Rectal smooth muscle tissue (tissue), 1 donor: ENCODE measurements around the gene SCAMP1.
A peak's percentile ranks its signal among the peaks of the same experiment; 100 is the strongest.

Experiments
- H3K27ac ChIP-seq: one replicate; pipeline ENCODE4 v1.7.0; 2013; ENCODE audit warnings: low read depth, low read length, inconsistent platforms
- H3K27me3 ChIP-seq: one replicate; pipeline ENCODE4 v1.7.0; 2013; ENCODE audit warnings: low read length; ENCODE audit not compliant: control insufficient read depth, insufficient read depth
- H3K36me3 ChIP-seq: one replicate; pipeline ENCODE4 v1.7.0; 2013; ENCODE audit warnings: low read length; ENCODE audit not compliant: control insufficient read depth, insufficient read depth
- H3K4me1 ChIP-seq: one replicate; pipeline ENCODE4 v1.7.0; 2013; ENCODE audit warnings: low read length; ENCODE audit not compliant: control insufficient read depth, insufficient read depth
- H3K4me3 ChIP-seq: one replicate; pipeline ENCODE4 v1.7.0; 2013; ENCODE audit warnings: low read length
- H3K9ac ChIP-seq: one replicate; pipeline ENCODE4 v1.7.0; 2013; ENCODE audit warnings: low read length

The SCAMP1 gene

GRCh38 chr5:78504704-78505677 is 144.6 kb downstream of the SCAMP1 start:
- no peak overlapping the region for H3K9ac ChIP-seq

DNA sequence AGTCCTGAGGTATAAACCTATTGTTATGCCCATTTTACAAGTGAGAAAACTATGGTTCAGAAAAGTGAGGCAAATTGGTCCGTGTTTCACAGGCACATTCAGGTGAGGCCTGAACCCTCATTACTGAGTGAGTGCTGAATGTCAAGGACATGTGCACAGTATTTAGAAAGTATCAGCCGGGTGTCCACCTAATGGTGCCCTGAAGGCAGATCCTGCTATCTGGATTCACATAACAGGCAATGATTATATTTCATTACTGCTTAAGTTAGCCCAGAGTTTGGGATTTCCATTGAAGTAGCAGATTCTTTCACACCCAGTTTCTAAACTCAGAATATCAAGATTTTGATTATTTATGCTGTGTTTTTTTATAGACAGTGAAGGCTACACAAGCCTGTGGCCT is 145.4 kb downstream of the SCAMP1 start:
- Histone ChIP-seq H3K4me3 (no peak overlapping the region), H3K4me1 (peaks cover 45% of the 10 kb centered on the region), H3K36me3 (no peaks in the 10 kb centered on the region), H3K27me3 (no peaks in the 10 kb centered on the region), H3K9ac (no peak overlapping the region), H3K27ac (peak overlapping the region; percentile 82)

More at GRCh38 chr5:78504704-78505677, 144.6 kb downstream of the SCAMP1 start:
- peak overlapping the region; percentile 29 for H3K4me3 ChIP-seq
- peak overlapping the region; percentile 82 for H3K27ac ChIP-seq
- peaks cover 41% of the 10 kb centered on the region for H3K4me1 ChIP-seq
- H3K36me3 ChIP-seq = no peaks in the 10 kb centered on the region
- no peaks in the 10 kb centered on the region for H3K27me3 ChIP-seq

GRCh38 chr5:78506261-78507024 is 146.0 kb downstream of the SCAMP1 start:
- H3K27me3 ChIP-seq = no peaks in the 10 kb centered on the region
- H3K4me3 ChIP-seq = no peak overlapping the region
- peak overlapping the region; percentile 82 for H3K27ac ChIP-seq
- no peaks in the 10 kb centered on the region for H3K36me3 ChIP-seq
- peaks cover 49% of the 10 kb centered on the region for H3K4me1 ChIP-seq
- no peak overlapping the region for H3K9ac ChIP-seq

DNA sequence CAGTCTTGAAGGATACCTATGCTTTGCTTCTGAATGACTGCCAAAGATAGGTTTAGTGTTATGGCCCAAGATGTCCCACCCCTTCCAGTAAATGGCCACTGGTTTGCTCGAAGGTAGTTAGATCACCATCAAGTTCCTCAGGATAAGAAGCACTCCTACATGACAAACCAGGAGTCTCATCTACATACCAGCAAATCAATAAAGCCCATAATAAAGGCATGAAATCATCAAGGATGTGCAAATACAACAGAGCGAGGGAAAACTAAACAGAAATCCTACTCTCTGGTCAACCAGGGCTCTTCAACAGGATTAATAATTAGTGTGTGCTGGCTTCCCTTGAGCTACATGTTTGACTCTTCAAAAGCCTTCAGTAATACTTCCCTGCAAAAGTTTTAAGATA is 147.1 kb downstream of the SCAMP1 start:
- Histone ChIP-seq H3K4me3 (no peak overlapping the region), H3K4me1 (peaks cover 49% of the 10 kb centered on the region), H3K27me3 (no peaks in the 10 kb centered on the region), H3K27ac (peak overlapping the region; percentile 82), H3K36me3 (no peaks in the 10 kb centered on the region), H3K9ac (no peak overlapping the region)

GRCh38 chr5:78508186-78508765 is 147.9 kb downstream of the SCAMP1 start:
- H3K27ac ChIP-seq = peak overlapping the region; percentile 78
- H3K9ac ChIP-seq = no peak overlapping the region
- peaks cover 49% of the 10 kb centered on the region for H3K4me1 ChIP-seq
- H3K4me3 ChIP-seq = no peak overlapping the region
- H3K27me3 ChIP-seq = no peaks in the 10 kb centered on the region
- H3K36me3 ChIP-seq = no peaks in the 10 kb centered on the region

- Histone ChIP-seq H3K27me3 (no peaks in the 10 kb centered on the region), H3K27ac (peak overlapping the region; percentile 78), H3K9ac (no peak overlapping the region), H3K4me3 (peak overlapping the region; percentile 68), H3K4me1 (peaks cover 44% of the 10 kb centered on the region), H3K36me3 (no peaks in the 10 kb centered on the region)
Observed at GRCh38 chr5:78509145-78509865, 148.9 kb downstream of the SCAMP1 start.

- Histone ChIP-seq H3K4me1 (peaks cover 35% of the 10 kb centered on the region), H3K9ac (no peak overlapping the region), H3K4me3 (peak overlapping the region; percentile 68), H3K36me3 (no peaks in the 10 kb centered on the region), H3K27me3 (no peaks in the 10 kb centered on the region), H3K27ac (peak overlapping the region; percentile 78)
Observed at GRCh38 chr5:78509884-78510769, 149.7 kb downstream of the SCAMP1 start.

- peak overlapping the region; percentile 78 for H3K27ac ChIP-seq
- peaks cover 23% of the 10 kb centered on the region for H3K4me1 ChIP-seq
- no peak overlapping the region for H3K9ac ChIP-seq
- no peaks in the 10 kb centered on the region for H3K36me3 ChIP-seq
- no peak overlapping the region for H3K4me3 ChIP-seq
- no peaks in the 10 kb centered on the region for H3K27me3 ChIP-seq
Observed at GRCh38 chr5:78511121-78511906, 150.9 kb downstream of the SCAMP1 start.

- Histone ChIP-seq H3K36me3 (no peaks in the 10 kb centered on the region), H3K4me1 (peaks cover 14% of the 10 kb centered on the region), H3K9ac (no peak overlapping the region)
Observed at GRCh38 chr5:78512435-78512834, 152.0 kb downstream of the SCAMP1 start.

DNA sequence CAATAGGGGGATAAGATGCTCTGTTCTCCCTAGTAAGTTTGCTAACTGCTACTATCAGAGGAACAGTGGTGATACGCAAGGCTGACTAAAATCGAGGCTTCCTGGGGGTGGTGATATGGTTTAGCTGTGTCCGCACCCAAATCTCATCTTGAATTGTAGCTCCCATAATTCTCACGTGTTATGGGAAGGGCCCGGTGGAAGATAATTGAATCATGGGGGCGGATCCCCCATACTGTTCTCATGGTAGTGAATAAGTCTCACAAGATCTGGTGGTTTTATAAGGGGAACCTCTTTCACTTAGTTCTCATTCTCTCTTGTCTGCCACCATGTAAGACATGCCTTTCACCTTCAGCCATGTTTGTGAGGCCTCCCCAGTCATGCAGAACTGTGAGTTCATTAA is 153.0 kb downstream of the SCAMP1 start:
- Histone ChIP-seq H3K27me3 (no peaks in the 10 kb centered on the region), H3K27ac (no peak overlapping the region), H3K9ac (no peak overlapping the region), H3K36me3 (no peaks in the 10 kb centered on the region), H3K4me3 (no peak overlapping the region), H3K4me1 (peaks cover 18% of the 10 kb centered on the region)

More at GRCh38 chr5:78512435-78512834, 152.0 kb downstream of the SCAMP1 start:
- H3K4me3 ChIP-seq = no peak overlapping the region
- H3K27me3 ChIP-seq = no peaks in the 10 kb centered on the region
- H3K27ac ChIP-seq = no peak overlapping the region
